Body of pancreas (tissue), 4 donors: ENCODE measurements around the gene MPZL3.

Experiments
- CTCF ChIP-seq, 7 experiments: fragments of 450-650 bp in 4 of 7; fragments of 200-600 bp in 3 of 7; sonication (generic) in 3 of 7; IDR thresholded peaks; one replicate each; pipeline ENCODE4 v1.5.1; 2016 to 2019; ENCODE audit warnings: antibody characterized with exemption in 7 of 7
- POLR2A ChIP-seq, 3 donors: fragments of 450-650 bp; IDR thresholded peaks; one replicate each; pipeline ENCODE4 v1.6.1; 2016; ENCODE audit warnings: antibody characterized with exemption in 3 of 3, mild to moderate bottlenecking in 2 of 3

DNA sequence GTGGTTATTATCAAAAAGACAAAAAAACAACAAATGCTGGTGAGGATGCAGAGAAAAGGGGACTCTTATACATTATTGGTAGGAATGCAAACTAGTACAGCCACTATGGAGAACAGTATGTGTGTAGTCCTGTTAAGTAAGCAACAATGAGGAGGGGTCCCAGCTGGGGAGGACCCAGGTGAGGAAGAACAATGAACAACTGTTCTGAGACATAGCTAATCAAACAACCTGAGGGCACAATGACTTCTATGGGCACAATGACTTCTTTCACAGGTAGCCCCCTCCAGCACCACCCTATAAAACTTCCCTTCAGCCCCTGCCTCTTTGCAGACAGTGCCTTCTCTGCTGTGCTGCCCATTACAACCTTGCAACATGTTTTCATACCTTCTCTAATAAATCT, 32.9 kb downstream of the MPZL3 start:
- TF ChIP-seq CTCF (IDR thresholded peaks at IDR 0.05) (no peak), POLR2A (IDR thresholded peaks at IDR 0.05) (no peak)
